Measurements from ENCODE around the gene RNF43. TPM values are rescaled to one million over a fixed set of nuclear protein-coding genes. Genes with fewer than 3 reads are reported as not detected.

Gene RNF43
- 0.50 TPM in 1 of 2 replicates, not detected in the other for total RNA-seq (ENCODE audit: low replicate concordance)

DNA sequence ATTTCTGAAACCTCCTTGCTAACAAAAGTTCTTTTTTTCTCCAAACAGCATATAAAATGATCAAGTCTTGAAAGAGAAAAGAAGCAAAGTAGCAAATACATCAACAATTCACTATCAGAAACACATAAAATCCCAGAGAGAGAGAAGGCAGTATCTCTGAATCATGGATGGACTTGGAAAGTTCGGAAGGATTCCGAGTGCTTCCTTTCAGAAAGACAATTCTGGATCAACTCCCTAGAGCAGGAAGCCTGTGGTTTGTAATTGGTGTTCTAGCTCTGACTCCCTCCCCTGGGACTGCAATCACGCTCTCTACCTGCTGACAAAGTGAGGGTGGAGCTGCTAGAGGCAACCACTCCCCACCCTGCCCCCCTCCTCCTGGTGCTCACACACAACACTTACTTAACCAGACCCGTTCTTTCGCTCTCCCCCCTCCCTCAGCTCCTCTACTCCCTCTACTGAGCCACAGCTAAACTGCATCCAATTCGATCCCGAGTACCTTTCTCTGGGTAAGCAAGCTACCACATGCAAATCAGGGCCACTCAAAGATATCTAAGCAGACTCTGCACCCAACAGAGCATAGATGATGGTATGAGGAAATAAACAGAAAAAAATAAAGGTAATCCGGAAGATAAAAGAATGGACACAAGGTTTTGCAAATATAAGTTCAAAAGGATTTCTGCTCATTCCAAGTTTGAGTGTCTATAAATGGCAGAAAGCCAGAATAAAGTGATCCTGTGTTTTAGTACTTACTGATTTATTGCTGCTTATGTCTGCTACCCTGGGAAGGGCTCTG, at the start of gene RNF43:
TSS of gene RNF43 (minus strand) at position 235 of the 793 bp plus-strand sequence. CDS start 1,957 bp downstream, outside the sequence.
- Histone ChIP-seq H3K36me3 (no peaks in the 10 kb centered on the region), H3K4me3 (peak within 1 kb of the TSS; percentile 43), H4K20me1 (ENCODE audit: low read depth) (no peaks in the 10 kb centered on the region), H3K27me3 (peaks cover 4% of the 10 kb centered on the region), H3K27ac (no peak within 1 kb of the TSS), H3K79me2 (ENCODE audit: low read depth) (no peaks in the 10 kb centered on the region), H3K4me1 (peaks cover 28% of the 10 kb centered on the region), H3K9ac (no peak within 1 kb of the TSS), H2AFZ (replicated peaks) (peak within 1 kb of the TSS; percentile 56), H3K4me2 (peak within 1 kb of the TSS; percentile 72), H3F3A (ENCODE audit: low read depth) (peaks cover 29% of the 10 kb centered on the region), H3K9me3 (ENCODE audit: low read depth) (no peaks in the 10 kb centered on the region)
- Mint-ChIP-seq H3K4me1 (peaks cover 49% of the 10 kb centered on the region), H3K9me3 (no peaks in the 10 kb centered on the region), H3K36me3 (no peaks in the 10 kb centered on the region), H3K27ac (peak within 1 kb of the TSS; percentile 36), H3K27me3 (ENCODE audit: insufficient read depth, low read depth) (peaks cover 3% of the 10 kb centered on the region), H3K4me3 (peak within 1 kb of the TSS; percentile 84)
- TF ChIP-seq, protein P1, sequence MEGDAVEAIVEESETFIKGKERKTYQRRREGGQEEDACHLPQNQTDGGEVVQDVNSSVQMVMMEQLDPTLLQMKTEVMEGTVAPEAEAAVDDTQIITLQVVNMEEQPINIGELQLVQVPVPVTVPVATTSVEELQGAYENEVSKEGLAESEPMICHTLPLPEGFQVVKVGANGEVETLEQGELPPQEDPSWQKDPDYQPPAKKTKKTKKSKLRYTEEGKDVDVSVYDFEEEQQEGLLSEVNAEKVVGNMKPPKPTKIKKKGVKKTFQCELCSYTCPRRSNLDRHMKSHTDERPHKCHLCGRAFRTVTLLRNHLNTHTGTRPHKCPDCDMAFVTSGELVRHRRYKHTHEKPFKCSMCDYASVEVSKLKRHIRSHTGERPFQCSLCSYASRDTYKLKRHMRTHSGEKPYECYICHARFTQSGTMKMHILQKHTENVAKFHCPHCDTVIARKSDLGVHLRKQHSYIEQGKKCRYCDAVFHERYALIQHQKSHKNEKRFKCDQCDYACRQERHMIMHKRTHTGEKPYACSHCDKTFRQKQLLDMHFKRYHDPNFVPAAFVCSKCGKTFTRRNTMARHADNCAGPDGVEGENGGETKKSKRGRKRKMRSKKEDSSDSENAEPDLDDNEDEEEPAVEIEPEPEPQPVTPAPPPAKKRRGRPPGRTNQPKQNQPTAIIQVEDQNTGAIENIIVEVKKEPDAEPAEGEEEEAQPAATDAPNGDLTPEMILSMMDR (IDR thresholded peaks at IDR 0.05), result peak; percentile 78
- no peak for TF ChIP-seq EZH2phosphoT487 (IDR thresholded peaks at IDR 0.05)
- TF ChIP-seq EZH2 (IDR thresholded peaks at IDR 0.05), result no peak
- peak; percentile 94 for DNase-seq (ENCODE audit: low spot score)

DNA sequence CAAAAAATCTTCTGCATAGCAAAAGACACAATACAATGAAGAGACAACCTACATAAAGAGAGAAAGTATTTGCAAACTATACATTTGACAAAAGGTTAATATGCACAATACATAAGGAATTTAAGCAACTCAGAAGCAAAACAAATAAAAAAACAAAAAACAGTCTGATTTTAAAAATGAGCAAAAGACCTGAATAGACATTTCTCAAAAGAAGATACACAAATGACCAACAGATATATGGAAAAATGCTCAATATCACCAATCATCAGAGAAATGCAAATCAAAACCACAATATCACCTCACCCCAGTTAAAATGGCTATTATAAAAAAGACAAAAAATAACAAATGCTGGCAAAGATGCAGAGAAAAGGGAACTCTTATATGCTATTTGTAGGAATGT, 38.2 kb upstream of the RNF43 start:
- Histone ChIP-seq H4K20me1 (ENCODE audit: low read depth) (no peaks in the 10 kb centered on the region), H3K9ac (no peak overlapping the region), H3K4me2 (no peak overlapping the region), H3K4me1 (no peaks in the 10 kb centered on the region), H2AFZ (replicated peaks) (no peak overlapping the region), H3K27me3 (no peaks in the 10 kb centered on the region), H3K79me2 (ENCODE audit: low read depth) (no peaks in the 10 kb centered on the region), H3K4me3 (no peak overlapping the region), H3K36me3 (no peaks in the 10 kb centered on the region), H3K9me3 (ENCODE audit: low read depth) (no peaks in the 10 kb centered on the region), H3K27ac (no peak overlapping the region), H3F3A (ENCODE audit: low read depth) (no peaks in the 10 kb centered on the region)
- H3K4me1 Mint-ChIP-seq, result no peaks in the 10 kb centered on the region
- H3K4me3 Mint-ChIP-seq, result no peak overlapping the region
- no peaks in the 10 kb centered on the region for H3K36me3 Mint-ChIP-seq
- no peak overlapping the region for H3K27ac Mint-ChIP-seq
- DNase-seq (ENCODE audit: low spot score), result no peak
- no peaks in the 10 kb centered on the region for H3K9me3 Mint-ChIP-seq
- H3K27me3 Mint-ChIP-seq (ENCODE audit: insufficient read depth, low read depth), result peaks cover 2% of the 10 kb centered on the region
- TF ChIP-seq, protein P1 (IDR thresholded peaks at IDR 0.05), result no peak
- no peak for TF ChIP-seq EZH2phosphoT487 (IDR thresholded peaks at IDR 0.05)
- no peak for TF ChIP-seq EZH2 (IDR thresholded peaks at IDR 0.05)

- no peaks in the 10 kb centered on the region for H3K9me3 ChIP-seq (ENCODE audit: low read depth)
- TF ChIP-seq EZH2 (IDR thresholded peaks at IDR 0.05) (no peak), EZH2phosphoT487 (IDR thresholded peaks at IDR 0.05) (no peak)
- TF ChIP-seq, protein P1 (IDR thresholded peaks at IDR 0.05), result no peak
- Mint-ChIP-seq H3K4me3 (no peak overlapping the region), H3K36me3 (no peaks in the 10 kb centered on the region), H3K4me1 (no peaks in the 10 kb centered on the region), H3K27me3 (ENCODE audit: insufficient read depth, low read depth) (peaks cover 2% of the 10 kb centered on the region), H3K9me3 (peaks cover 8% of the 10 kb centered on the region), H3K27ac (no peak overlapping the region)
- H2AFZ ChIP-seq (replicated peaks), result no peak overlapping the region
- no peak overlapping the region for H3K4me2 ChIP-seq
- no peaks in the 10 kb centered on the region for H3K27me3 ChIP-seq
- DNase-seq (ENCODE audit: low spot score), result no peak
- H3K27ac ChIP-seq, result no peak overlapping the region
- no peaks in the 10 kb centered on the region for H3F3A ChIP-seq (ENCODE audit: low read depth)
- H3K4me1 ChIP-seq, result no peaks in the 10 kb centered on the region
- no peaks in the 10 kb centered on the region for H4K20me1 ChIP-seq (ENCODE audit: low read depth)
- H3K4me3 ChIP-seq, result no peak overlapping the region
- no peaks in the 10 kb centered on the region for H3K79me2 ChIP-seq (ENCODE audit: low read depth)
- no peak overlapping the region for H3K9ac ChIP-seq
- H3K36me3 ChIP-seq, result no peaks in the 10 kb centered on the region
Observed at GRCh38 chr17:58452738-58453137, 35.4 kb upstream of the RNF43 start.

Data from neural progenitor cell (in vitro differentiated cells).